Inferior parietal cortex (tissue), 1 donor: ENCODE measurements around the gene MRI1.
A peak's percentile ranks its signal among the peaks of the same experiment; 100 is the strongest.
"Not testable (repeated sequence)": the region's sequence is repeated elsewhere in the genome, so short reads cannot be mapped to it uniquely, and the experiment has no call there.

Source experiments
- DNase-seq: peaks from one replicate; pipeline ENCODE4 v3.0.0-alpha.2; 2016; ENCODE audit errors: extremely low spot score

The MRI1 gene

DNA sequence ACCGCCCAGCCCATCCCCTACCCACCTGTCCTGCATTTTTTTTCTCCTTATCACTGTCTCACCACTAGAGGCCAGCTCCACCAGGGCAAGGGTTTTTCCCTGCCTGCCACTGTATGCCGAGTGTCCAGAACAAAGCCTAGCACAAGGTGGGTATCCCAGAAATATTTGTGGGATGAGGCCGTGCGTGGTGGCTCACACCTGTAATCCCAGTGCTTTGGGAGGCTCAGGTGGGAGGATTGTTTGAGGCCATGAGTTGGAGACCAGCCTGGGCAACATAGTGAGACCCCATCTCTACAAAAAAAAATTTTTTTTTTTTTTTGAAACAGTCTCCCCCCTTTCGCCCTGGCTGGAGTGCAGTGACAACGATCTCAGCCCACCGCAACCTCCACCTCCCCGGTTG is 2.9 kb upstream of the MRI1 start:
- no peak for DNase-seq

DNA sequence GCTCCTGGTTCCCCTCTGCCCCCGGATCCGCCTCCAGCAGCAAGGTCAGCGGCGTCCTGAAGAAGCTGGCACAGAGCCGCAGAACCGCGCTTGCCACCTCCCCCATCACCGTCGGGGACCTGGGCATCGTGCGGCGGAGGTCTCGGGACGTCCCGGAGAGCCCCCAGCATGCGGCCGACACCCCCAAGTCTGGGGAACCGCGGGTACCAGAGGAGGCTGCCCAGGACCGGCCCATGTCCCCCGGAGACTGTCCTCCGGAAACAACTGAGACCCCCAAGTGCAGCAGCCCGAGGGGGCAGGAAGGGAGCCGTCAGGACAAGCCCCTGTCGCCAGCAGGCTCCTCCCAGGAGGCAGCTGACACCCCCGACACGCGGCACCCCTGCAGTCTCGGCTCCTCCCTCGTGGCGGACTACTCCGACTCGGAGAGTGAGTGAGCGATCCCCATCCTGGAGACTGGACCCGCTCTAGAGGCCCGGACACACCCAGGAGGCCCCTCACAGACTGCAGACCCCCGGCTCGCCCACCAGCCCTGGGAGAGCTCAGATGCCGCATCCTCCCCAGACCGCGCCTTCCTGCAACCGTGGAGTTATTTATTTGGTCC is 1.6 kb upstream of the MRI1 start:
- DNase-seq = no peak

DNA sequence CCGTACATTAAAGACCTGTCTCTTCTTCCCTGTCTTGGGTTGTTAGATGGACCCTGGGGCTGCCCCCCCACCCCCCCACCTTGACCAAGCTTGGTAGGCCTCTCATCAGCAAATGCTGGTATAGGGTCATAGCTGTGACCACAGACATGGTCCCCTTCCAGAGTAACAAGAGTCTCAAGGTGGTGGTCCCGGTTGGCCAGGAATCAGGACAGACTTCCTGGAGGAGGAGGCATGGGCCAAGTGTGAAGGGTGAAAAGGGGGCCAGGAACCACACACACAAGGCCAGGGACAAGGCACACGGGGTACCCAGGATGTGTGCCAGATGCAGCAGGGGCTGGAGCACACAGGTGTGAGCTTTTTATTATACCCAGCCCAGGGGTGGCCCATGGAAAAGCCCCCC is 1.1 kb upstream of the MRI1 start:
- no peak for DNase-seq

DNA sequence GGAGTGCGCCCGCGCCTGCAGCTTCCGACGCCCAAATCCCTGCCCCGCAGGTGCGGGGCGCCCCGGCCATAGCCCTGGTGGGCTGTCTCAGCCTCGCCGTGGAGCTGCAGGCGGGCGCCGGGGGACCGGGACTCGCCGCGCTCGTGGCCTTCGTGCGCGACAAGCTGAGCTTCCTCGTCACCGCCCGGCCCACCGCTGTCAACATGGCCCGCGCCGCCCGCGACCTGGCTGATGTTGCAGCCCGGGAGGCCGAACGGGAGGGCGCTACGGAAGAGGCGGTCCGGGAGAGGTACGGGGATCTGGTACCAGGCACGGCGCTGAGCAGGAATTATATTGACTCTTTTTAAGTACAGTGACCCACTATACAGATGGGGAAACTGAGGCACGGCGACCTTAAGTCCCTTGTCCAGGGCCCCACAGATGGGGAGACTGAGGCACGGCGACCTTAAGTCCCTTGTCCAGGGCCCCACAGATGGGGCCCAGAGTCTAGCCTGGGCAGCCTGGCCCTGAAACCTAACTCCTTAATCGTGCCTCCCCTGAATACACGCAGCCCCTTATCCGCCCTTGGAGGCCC is 586 bp downstream of the MRI1 start:
- DNase-seq = no peak

DNA sequence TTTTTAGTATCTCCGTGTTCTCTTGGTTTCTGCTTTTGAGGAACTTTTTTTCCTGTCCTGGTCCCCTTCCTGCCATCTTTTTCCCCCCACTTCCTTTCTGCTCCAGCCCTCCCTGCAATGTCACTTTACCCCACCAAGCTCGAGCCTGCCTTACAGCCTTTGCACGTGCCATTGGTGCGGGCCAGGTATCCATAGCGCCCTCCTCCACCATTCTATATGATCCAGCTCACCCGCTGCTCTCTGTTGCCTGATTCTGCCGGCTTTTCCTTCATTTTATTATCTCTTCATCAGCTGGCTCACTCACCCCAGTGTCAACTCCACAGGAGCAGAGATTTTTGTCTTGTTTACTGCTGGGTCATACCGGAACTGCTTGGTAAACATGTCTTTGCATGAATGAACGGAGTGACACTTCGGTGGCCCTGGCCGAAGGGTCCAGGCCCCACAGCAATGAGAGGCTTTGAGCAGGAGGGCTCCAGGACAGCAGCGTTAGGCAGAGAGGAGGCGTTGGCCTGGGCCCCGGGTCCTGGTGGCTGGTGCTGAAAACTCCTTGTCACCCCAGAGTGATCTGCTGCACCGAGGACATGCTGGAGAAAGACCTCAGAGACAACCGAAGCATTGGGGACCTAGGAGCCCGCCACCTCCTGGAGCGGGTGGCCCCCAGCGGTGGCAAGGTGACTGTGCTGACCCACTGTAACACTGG is 1.2 kb downstream of the MRI1 start:
- DNase-seq = no peak

DNA sequence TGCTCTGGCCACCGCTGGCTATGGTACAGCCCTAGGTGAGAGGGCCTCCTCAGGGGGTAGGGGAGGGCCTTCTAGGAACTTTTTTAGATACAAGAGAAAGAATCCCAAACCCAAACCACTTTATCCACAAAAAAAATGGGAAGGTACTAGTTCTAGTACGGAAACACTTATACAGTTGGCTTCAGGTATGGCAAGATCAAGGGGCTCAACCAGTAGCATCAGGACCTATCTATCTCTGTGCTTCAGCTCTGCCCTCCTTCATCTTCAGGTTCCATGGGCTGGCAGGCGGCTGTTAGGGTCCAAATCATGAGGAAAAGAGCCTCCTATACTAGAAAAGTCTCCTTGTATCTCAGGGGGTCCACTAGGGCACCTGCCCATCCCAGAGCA is 1.8 kb downstream of the MRI1 start:
- no peak for DNase-seq

DNA sequence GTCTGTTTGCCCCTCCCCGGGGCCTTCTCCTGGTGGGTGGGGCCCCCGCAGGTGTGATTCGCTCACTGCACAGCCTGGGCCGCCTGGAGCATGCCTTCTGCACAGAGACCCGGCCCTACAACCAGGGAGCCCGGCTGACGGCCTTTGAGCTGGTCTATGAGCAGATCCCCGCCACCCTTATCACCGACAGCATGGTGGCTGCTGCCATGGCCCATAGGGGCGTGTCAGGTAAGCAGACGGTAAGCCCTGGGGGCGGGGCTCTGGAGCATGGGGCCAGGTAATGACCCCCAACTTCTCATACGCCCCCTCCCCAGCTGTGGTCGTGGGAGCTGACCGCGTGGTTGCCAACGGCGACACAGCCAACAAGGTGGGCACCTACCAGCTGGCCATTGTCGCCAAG is 4.2 kb downstream of the MRI1 start:
- DNase-seq = no peak

DNA sequence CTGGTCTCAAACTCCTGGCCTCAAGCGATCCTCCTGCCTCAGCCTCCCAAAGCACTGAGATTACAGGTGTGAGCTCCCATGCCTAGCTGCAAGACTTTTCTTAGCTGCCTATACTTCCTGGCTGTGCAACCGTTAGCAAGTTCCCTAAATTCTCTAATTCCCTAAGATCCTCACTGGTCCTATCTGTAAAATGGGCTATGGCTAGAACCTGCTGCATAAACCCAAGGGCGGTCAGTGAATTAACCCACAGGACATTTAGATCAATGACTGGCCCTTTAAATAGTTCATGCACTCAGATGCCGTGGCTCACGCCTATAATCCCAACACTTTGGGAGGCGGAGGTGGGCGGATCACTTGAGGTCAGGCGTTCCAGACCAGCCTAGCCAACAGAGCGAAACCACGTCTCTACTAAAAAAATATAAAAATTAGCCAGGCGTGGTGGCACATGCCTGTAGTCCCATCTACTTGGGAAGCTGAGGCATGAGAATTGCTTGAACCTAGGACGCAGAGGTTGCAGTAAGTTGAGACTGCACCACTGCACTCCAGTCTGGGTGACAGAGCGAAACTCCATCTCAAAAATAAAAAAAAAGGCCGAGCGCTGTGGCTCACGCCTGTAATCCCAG is 5.8 kb downstream of the MRI1 start:
- DNase-seq = no peak

DNA sequence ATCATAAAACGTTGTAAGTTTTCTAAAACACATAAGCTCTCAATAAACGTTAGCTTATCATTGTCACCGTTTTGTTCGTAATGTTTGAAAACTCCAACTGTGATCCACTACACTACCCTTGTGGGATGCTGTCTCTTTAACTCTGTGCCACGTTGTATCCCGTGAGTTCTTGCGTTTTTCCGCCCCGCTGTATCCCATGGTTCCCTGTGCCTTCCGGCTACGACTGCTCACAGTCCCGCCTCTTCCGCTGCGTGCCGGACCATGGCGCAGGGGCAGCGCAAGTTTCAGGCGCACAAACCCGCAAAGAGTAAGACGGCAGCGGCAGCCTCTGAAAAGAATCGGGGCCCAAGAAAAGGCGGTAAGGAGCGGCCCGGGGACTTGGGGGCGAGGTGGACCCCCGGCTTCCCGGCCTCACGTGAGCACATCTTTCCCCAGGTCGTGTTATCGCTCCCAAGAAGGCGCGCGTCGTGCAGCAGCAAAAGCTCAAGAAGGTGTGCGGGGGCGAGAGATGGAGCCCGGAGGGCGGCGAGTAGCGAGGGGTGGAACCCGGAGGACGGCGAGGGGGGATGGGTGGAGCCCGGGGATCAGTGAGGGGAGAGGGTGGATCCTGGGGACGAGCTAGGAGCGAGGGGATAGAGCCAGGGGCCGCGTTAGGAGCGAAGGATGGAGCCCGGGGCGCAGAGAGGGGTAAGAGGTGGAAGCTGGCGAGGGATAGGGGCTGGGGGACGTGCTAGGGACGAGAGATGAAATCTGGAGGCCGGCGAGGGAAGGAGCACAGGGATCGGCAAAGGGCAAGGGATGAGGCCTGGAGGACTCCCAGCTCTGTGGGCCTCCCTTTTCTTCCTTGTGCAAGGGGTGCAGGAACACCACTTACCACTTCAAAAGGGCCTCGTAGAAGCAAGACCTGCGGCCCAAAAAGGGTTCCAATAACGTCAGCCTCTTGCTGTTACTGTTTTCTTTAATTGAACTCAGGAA is 10.2 kb downstream of the MRI1 start, which contains the start of gene C19orf53:
Gene C19orf53, plus strand, starts transcription at position 240 of the 975 bp plus-strand sequence. Its CDS starts 22 bp downstream, at position 262.
- DNase-seq = peak; percentile 98

DNA sequence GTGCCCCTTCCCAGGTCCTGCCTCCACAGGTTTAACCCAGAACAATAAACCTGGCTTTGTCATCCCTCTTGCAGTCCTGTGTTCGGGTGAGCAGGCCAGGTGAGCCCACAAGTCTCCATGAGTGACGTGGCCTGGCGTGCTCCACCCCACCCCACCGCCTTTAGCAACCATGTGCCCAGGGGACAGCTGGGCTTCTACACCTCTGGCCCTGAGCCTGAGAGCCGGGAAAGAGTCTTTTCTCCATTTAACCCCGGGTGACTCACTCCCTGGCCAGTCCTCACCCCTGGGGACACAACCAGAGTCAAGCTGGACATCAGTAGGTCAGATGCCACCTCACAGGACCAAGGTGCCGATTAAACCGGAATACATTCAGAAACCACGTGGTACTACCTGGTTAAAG is 14.1 kb downstream of the MRI1 start:
- no peak for DNase-seq

DNA sequence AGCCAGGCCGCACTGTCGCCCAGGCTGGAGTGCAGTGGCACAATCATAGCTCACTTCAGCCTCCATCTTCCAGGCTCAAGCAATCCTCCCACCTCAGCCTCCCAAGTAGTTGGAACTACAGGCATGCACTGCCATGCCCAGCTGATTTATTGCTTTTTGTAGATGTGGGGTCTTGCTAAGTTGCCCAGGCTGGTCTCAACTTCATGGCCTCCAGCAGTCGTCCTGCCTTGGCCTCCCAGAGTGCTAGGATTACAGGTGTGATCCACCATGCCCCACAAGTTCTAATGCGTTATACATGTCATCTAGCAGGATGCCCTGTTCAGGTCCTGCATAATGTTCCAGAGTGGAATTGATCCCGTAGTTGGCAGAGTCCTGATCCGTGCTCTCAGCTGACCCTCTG is 14.5 kb downstream of the MRI1 start:
- no peak for DNase-seq

DNA sequence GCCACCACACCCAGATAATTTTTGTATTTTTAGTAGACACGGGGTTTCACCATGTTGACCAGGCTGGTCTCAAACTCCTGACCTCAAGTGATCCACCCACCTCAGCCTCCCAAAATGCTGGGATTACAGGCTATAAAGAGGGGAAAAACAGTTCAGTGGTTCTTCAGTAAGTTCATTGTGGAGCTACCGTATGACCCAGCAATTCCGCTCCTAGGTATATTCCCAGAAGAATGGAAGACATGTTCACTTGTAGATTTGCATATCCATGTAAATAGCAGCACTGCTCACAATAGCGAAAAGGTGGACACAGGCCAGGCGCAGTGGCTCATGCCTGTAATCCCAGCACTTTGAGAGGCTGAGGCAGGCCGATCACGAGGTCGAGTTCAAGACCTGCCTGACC is 15.5 kb downstream of the MRI1 start:
- not testable (repeated sequence) for DNase-seq

DNA sequence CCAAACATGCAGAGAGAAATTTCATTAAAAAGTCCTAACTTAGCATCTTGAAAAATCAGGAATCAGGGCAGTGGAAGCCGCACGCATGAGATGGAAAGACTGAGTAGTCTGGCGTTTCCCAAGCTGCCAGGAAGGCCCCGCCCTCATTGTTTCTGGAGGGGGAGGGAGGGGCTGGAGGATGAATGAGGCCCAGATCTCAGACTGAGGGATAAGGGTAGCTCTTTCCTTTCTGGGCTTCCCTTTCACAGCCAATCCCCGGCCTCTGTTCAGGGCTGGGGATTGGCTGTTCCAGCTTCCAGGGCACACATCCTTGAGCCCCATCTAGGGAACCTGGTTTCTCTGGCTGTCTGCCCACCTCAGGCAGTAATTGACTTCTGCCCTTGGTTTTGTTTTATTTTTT is 17.2 kb downstream of the MRI1 start:
- no peak for DNase-seq

DNA sequence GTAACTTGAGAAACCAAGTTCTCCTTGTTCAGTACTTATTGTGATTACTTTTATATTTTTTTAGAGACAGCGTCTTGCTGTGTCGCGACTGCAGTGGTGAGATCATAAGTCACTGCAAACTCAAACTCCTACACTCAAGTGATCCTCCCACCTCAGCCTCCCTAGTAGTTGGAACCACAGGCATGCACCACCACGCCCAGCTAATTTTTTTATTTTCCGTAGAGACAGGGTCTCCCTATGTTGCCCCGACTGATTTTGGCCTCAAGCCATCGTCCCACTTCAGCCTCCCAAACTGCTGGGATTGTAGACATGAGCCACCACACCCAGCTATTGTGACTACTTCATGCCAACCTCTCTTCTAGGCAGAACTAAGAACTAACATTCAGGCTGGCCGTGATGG is 18.2 kb downstream of the MRI1 start:
- no peak for DNase-seq

DNA sequence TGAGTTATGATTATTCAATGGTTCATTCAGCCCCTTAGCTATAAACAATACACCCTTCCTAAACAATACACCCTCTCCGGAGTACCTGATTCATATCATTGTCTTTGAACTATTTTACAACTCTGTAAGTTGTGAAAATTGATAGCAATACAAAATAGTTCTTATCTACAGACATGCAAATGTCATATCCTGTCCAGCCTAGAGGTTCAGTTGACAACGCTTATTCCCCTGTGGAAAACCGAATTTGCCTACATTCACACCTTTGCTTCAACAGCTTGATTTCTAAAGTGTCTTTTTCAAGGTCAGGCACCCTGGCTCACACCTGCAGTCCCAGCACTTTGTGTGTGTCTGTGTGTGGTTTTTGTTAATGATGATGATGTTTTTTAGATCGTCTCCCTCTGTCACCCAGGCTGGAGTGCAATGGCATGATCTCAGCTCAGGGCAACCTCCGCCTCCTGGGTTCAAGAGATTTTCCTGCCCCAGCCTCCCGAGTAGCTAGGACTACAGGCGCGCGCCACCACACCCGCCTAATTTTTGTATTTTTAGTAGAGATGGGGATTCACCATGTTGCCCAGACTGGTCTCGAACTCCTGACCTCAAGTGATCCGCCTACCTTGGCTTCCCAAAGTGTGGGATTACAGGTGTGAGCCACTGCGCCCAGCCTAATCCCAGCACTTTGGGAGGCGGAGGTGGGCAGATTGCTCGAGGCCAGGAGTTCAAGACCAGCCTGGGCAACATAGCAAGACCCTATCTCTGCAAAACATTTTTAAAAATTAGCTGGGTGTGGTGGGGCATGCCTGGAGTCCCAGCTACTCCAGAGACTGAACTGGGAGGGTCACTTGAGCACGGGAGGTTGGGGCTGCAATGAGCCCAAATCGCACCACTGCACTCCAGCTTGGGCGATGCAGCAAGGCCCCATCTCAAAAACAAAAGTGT is 19.5 kb downstream of the MRI1 start:
- DNase-seq = no peak

DNA sequence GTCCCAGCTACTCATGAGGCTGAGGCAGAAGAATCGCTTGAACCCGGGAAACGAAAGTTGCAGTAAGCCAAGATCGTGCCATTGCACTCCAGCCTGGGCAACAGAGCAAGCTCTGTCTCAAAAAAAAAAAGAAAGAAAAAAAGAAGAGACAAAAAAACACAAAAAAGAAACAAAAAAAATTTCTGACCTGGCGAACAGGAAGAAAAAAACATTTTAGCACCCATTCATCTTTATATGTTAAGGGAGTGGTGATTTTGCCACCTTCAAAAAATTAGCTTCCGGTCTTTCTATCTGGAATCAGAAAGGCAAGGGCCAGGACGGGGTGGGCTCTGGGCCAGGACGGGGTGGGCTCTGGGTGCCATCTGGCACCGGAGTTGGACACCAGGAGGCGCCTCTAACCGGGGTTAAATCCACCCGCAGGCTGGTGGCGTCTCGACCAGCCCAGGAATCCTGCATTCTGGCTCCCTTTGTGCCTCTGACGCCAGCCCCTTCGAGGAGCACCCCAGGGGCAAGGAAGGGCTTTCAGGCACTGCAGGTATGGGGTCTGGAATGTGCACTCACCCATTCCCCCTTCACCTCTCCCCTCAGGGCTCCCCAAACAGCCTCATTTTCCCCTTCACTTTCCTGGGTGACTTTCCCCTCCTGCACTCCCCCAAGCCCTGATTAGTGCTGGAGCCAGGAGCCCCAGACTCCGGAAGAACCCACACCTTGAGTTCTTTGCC is 20.6 kb downstream of the MRI1 start:
- DNase-seq = peak; percentile 33

DNA sequence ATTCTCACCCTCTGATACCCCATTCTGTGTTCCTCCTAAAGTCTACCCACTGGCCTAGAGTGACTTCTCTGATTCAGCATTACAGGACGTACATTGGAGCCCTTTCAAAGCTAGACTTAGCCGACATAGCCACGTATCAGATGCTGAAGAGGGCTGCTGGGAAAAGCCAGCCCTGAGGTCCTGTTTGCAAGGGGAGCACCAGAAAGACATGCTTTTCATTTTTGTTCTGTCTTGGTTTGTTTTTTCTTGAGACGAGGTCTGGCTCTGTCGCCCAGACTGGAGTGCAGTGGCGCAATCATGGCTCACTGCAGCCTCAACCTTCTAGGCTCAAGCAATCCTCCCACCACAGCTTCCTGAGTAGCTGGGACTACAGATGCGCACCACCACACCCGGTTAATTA is 24.7 kb downstream of the MRI1 start:
- no peak for DNase-seq

DNA sequence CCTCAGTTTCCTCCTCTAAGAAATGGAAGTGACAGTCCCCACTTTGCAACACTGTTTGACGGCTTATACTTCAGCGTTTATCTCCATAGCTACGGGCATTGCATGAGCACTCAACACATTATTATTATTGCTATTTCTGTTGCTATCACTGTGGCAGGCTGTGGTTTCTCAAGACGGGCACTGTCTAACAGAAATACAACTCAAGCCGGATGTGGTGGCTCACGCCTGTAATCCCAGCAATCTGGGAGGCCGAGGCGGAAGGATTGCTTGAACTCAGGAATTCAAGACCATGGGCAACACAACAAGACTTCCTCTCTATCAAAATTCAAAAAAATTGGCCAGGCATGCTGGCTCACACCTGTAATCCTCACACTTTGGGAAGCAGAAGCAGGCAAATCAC is 26.0 kb downstream of the MRI1 start:
- no peak for DNase-seq

DNA sequence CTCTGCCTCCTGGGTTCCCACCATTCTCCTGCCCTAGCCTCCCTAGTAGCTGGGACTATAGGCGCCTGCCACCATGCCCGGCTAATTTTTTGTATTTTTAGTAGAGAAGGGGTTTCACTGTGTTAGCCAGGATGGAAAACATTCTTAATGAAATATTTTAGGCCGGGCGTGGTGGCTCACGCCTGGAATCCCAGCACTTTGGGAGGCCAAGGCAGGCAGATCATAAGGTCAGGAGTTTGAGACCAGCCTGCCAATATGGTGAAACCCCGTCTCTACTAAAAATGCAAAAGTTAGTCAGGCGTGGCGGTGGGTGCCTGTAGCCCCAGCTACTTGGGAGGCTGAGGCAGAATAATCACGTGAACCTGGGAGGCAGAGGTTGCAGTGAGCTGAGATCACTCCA is 29.0 kb downstream of the MRI1 start:
- DNase-seq = not testable (repeated sequence)

DNA sequence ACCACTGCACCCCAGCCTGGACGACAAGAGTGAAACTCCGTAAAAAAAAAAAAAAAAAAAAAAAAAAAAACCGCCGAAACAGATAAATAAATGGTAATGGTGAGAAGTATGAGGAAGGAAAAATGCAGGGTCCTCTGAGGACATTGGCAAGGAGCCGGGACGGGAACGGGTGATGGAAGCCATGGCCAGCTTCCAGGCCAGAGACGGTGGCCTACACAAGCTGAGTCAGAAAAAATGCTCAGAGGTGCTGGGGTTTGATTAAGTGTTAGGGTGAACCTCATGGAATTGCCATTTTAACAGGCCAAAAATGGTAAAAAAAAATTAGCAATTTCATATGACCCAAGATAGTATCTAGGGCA is 30.1 kb downstream of the MRI1 start:
- no peak for DNase-seq
